GM18507 (cell line): ENCODE data around the gene FBXW11.
"Not testable (repeated sequence)": the region's sequence is repeated elsewhere in the genome, so short reads cannot be mapped to it uniquely, and the experiment has no call there.

ENCODE experiments used
- DNase-seq: peaks from one replicate; pipeline ENCODE4 v3.0.0; 2011; ENCODE audit warnings: low read depth; ENCODE audit not compliant: insufficient read length; ENCODE audit errors: extremely low spot score
- FAIRE-seq: peaks from 2 replicates; lab custom pipeline; 2011; peaks lifted over from hg19 to GRCh38; lab: Jason Lieb, UNC

Gene FBXW11

GRCh38 chr5:171963416-171963815, 43.0 kb downstream of the FBXW11 start:
- no peak for DNase-seq
- peak; percentile 36 for FAIRE-seq

GRCh38 chr5:171961117-171961516, 45.3 kb downstream of the FBXW11 start:
- DNase-seq (no peak), FAIRE-seq (peak; percentile 92)

GRCh38 chr5:171957591-171958251, 48.7 kb downstream of the FBXW11 start:
- DNase-seq (no peak), FAIRE-seq (no peak)

- no peak for FAIRE-seq
- no peak for DNase-seq
Measured at GRCh38 chr5:171956887-171957495, 49.4 kb downstream of the FBXW11 start.

- DNase-seq, result no peak
Measured at GRCh38 chr5:171956314-171956713, 50.1 kb downstream of the FBXW11 start.

GRCh38 chr5:171955761-171956160, 50.7 kb downstream of the FBXW11 start:
- FAIRE-seq (no peak), DNase-seq (no peak)

More at GRCh38 chr5:171956314-171956713, 50.1 kb downstream of the FBXW11 start:
- no peak for FAIRE-seq

- no peak for FAIRE-seq
Measured at GRCh38 chr5:171954721-171955120, 51.7 kb downstream of the FBXW11 start.

GRCh38 chr5:171953860-171954701, 52.4 kb downstream of the FBXW11 start:
- no peak for DNase-seq
- FAIRE-seq, result no peak

More at GRCh38 chr5:171954721-171955120, 51.7 kb downstream of the FBXW11 start:
- no peak for DNase-seq

GRCh38 chr5:171952021-171952420, 54.4 kb downstream of the FBXW11 start:
- no peak for FAIRE-seq

GRCh38 chr5:171951218-171951617, 55.2 kb downstream of the FBXW11 start:
- DNase-seq (no peak), FAIRE-seq (no peak)

More at GRCh38 chr5:171952021-171952420, 54.4 kb downstream of the FBXW11 start:
- DNase-seq, result no peak

GRCh38 chr5:171946000-171946781, 60.2 kb downstream of the FBXW11 start:
- FAIRE-seq (no peak), DNase-seq (no peak)

- FAIRE-seq (no peak), DNase-seq (no peak)
Measured at GRCh38 chr5:171945476-171945875, 61.0 kb downstream of the FBXW11 start.

GRCh38 chr5:171945066-171945465, 61.4 kb downstream of the FBXW11 start:
- FAIRE-seq, result no peak

GRCh38 chr5:171942112-171942516, 64.3 kb downstream of the FBXW11 start:
- not testable (repeated sequence) for DNase-seq
- peak; percentile 91 for FAIRE-seq

More at GRCh38 chr5:171945066-171945465, 61.4 kb downstream of the FBXW11 start:
- no peak for DNase-seq

- FAIRE-seq, DNase-seq: not testable (repeated sequence)
Measured at GRCh38 chr5:171941675-171942074, 64.8 kb downstream of the FBXW11 start.

GRCh38 chr5:171941275-171941674, 65.2 kb downstream of the FBXW11 start:
- peak; percentile 92 for FAIRE-seq
- DNase-seq, result not testable (repeated sequence)

GRCh38 chr5:171939951-171940350, 66.5 kb downstream of the FBXW11 start:
- DNase-seq (no peak), FAIRE-seq (no peak)

GRCh38 chr5:171938358-171938757, 68.1 kb downstream of the FBXW11 start:
- FAIRE-seq (no peak), DNase-seq (no peak)

GRCh38 chr5:171937351-171937750, 69.1 kb downstream of the FBXW11 start:
- no peak for DNase-seq
- FAIRE-seq, result no peak
